Activated CD8-positive, alpha-beta T cell treated with anti-CD3 and anti-CD28 coated beads for 36 hours (primary cell): ENCODE measurements around the gene AFAP1. TPM values are rescaled to one million over a fixed set of nuclear protein-coding genes. Genes with fewer than 3 reads are reported as not detected.
A peak's percentile ranks its signal among the peaks of the same experiment; 100 is the strongest.

Source experiments
- ATAC-seq: fragments of 200-7000 bp; cut with Tn5 transposase; one replicate; pipeline ENCODE4 v1.10.0; 2021; ENCODE audit warnings: mild to moderate bottlenecking, moderate library complexity
- CTCF ChIA-PET: fragments of 350-600 bp; sonication (Branson Sonifier 250); formaldehyde crosslinking; loops from one replicate; lab custom pipeline; 2021; ENCODE audit warnings: antibody characterized with exemption; lab: Charles Lee
- POLR2A ChIA-PET: fragments of 350-600 bp; sonication (Branson Sonifier 250); formaldehyde crosslinking; loops from one replicate; lab custom pipeline; 2021; ENCODE audit warnings: antibody characterized with exemption; lab: Charles Lee
- DNase-seq: peaks from one replicate; pipeline ENCODE4 v3.0.0-alpha.2; 2020
- H3K27ac Mint-ChIP-seq: one replicate; pipeline ENCODE4 v1.8.0; 2021; ENCODE audit warnings: mild to moderate bottlenecking, mixed read lengths
- H3K27me3 Mint-ChIP-seq: one replicate; pipeline ENCODE4 v1.8.0; 2021; ENCODE audit warnings: mixed read lengths
- H3K36me3 Mint-ChIP-seq: one replicate; pipeline ENCODE4 v1.8.0; 2021; ENCODE audit warnings: low read depth, mixed read lengths
- H3K4me1 Mint-ChIP-seq: one replicate; pipeline ENCODE4 v1.8.0; 2021; ENCODE audit warnings: low read depth, mixed read lengths
- H3K4me3 Mint-ChIP-seq: one replicate; pipeline ENCODE4 v1.8.0; 2021; ENCODE audit warnings: mild to moderate bottlenecking, moderate library complexity, mixed read lengths
- H3K9me3 Mint-ChIP-seq: one replicate; pipeline ENCODE4 v1.8.0; 2021; ENCODE audit warnings: mixed read lengths
- CTCF ChIP-seq: fragments of 200-600 bp; IDR thresholded peaks from one replicate; pipeline ENCODE4 v1.8.0; 2022; ENCODE audit warnings: antibody characterized with exemption, mild to moderate bottlenecking
- intact Hi-C: fragments of 100-400 bp; cut with micrococcal nuclease; formaldehyde crosslinking; loops from one replicate; pipeline ENCODE4 v1.10.0; 2022
- total RNA-seq, 2 experiments: library from RNA; stranded (reverse); gene quantifications; one replicate each; pipeline ENCODE4 v1.2.3, GENCODE V29; 2021

AFAP1 gene
- total RNA-seq, 2 experiments from 2014 or later = 25.5 to 26.5 TPM

- POLR2A ChIA-PET = no interaction called here
- Mint-ChIP-seq H3K27ac (peak overlapping the region; percentile 71), H3K9me3 (no peaks in the 10 kb centered on the region), H3K4me1 (peaks cover 39% of the 10 kb centered on the region), H3K4me3 (no peak overlapping the region), H3K27me3 (no peaks in the 10 kb centered on the region), H3K36me3 (peaks cover 2% of the 10 kb centered on the region)
- CTCF ChIA-PET = interaction anchor here (0.8 to 5.7 kb wide), 16 partner anchors 9 to 226 kb away, joined by 3 to 63 read pairs (median 4); no protein-coding TSS in a partner anchor
- intact Hi-C loops = loop anchor here (5.0 kb wide), 1 partner anchor 41 kb away; no protein-coding TSS in a partner anchor
- peak; percentile 63 for ATAC-seq
- peak; percentile 71 for DNase-seq
- TF ChIP-seq CTCF = peak; percentile 75
Measured at GRCh38 chr4:7761720-7762119, 177.9 kb downstream of the AFAP1 start.

GRCh38 chr4:7761312-7761711 is 178.3 kb downstream of the AFAP1 start:
- H3K4me1 Mint-ChIP-seq = peaks cover 39% of the 10 kb centered on the region
- ChIA-PET CTCF (interaction anchor here (0.8 to 5.7 kb wide), 14 partner anchors 10 to 225 kb away, joined by 3 to 63 read pairs (median 4); no protein-coding TSS in a partner anchor), POLR2A (no interaction called here)
- H3K27me3 Mint-ChIP-seq = no peaks in the 10 kb centered on the region
- DNase-seq = no peak
- no peak overlapping the region for H3K4me3 Mint-ChIP-seq
- H3K36me3 Mint-ChIP-seq = peaks cover 2% of the 10 kb centered on the region
- no peak for TF ChIP-seq CTCF
- intact Hi-C loops = loop anchor here (5.0 kb wide), 1 partner anchor 41 kb away; no protein-coding TSS in a partner anchor
- peak overlapping the region; percentile 71 for H3K27ac Mint-ChIP-seq
- H3K9me3 Mint-ChIP-seq = no peaks in the 10 kb centered on the region
- no peak for ATAC-seq

GRCh38 chr4:7760706-7761105 is 179.0 kb downstream of the AFAP1 start:
- no peak for ATAC-seq
- ChIA-PET CTCF (interaction anchor here (0.8 to 5.7 kb wide), 7 partner anchors 10 to 226 kb away, joined by 3 to 63 read pairs (median 4); no protein-coding TSS in a partner anchor), POLR2A (interaction anchor here (2.3 kb wide), 1 partner anchor 10 kb away, joined by 10 read pairs; no protein-coding TSS in a partner anchor)
- H3K36me3 Mint-ChIP-seq = peaks cover 2% of the 10 kb centered on the region
- H3K4me3 Mint-ChIP-seq = no peak overlapping the region
- peak overlapping the region; percentile 87 for H3K27ac Mint-ChIP-seq
- no peak for TF ChIP-seq CTCF
- H3K9me3 Mint-ChIP-seq = no peaks in the 10 kb centered on the region
- intact Hi-C loops = loop anchor here (5.0 kb wide), 1 partner anchor 42 kb away; no protein-coding TSS in a partner anchor
- no peak for DNase-seq
- peaks cover 39% of the 10 kb centered on the region for H3K4me1 Mint-ChIP-seq
- no peaks in the 10 kb centered on the region for H3K27me3 Mint-ChIP-seq

- Mint-ChIP-seq H3K27me3 (no peaks in the 10 kb centered on the region), H3K4me3 (peak overlapping the region; percentile 72), H3K4me1 (peaks cover 38% of the 10 kb centered on the region), H3K36me3 (peaks cover 2% of the 10 kb centered on the region), H3K27ac (peak overlapping the region; percentile 87), H3K9me3 (no peaks in the 10 kb centered on the region)
- CTCF ChIA-PET = interaction anchor here (1.0 to 5.7 kb wide), 5 partner anchors 8 to 226 kb away, joined by 3 to 63 read pairs (median 3); no protein-coding TSS in a partner anchor
- ATAC-seq = no peak
- TF ChIP-seq CTCF = no peak
- DNase-seq = no peak
- POLR2A ChIA-PET = interaction anchor here (0.8 to 2.3 kb wide), 3 partner anchors 10 to 13 kb away, joined by 3 to 10 read pairs (median 5); no protein-coding TSS in a partner anchor
- intact Hi-C loops = loop anchor here (5.0 kb wide), 1 partner anchor 42 kb away; no protein-coding TSS in a partner anchor
Measured at GRCh38 chr4:7760228-7760627, 179.4 kb downstream of the AFAP1 start.

GRCh38 chr4:7759635-7760034 is 180.0 kb downstream of the AFAP1 start:
- Mint-ChIP-seq H3K27ac (peak overlapping the region; percentile 87), H3K4me1 (peaks cover 37% of the 10 kb centered on the region), H3K36me3 (peaks cover 2% of the 10 kb centered on the region), H3K27me3 (no peaks in the 10 kb centered on the region), H3K4me3 (peak overlapping the region; percentile 72), H3K9me3 (no peaks in the 10 kb centered on the region)
- intact Hi-C loops = loop anchor here (5.0 kb wide), 1 partner anchor 43 kb away; no protein-coding TSS in a partner anchor
- TF ChIP-seq CTCF = no peak
- ChIA-PET POLR2A (interaction anchor here (0.8 to 2.3 kb wide), 3 partner anchors 9 to 12 kb away, joined by 3 to 10 read pairs (median 5); no protein-coding TSS in a partner anchor), CTCF (interaction anchor here (0.6 to 5.7 kb wide), 5 partner anchors 9 to 227 kb away, joined by 3 to 63 read pairs (median 3); no protein-coding TSS in a partner anchor)
- DNase-seq = peak; percentile 13
- peak; percentile 27 for ATAC-seq
